GM12878 (cell line): ENCODE results near the gene USP4. TPM values are rescaled to one million over a fixed set of nuclear protein-coding genes. Genes with fewer than 3 reads are reported as not detected.

Source experiments
- ATAC-seq: fragments of 200-7000 bp; cut with Tn5 transposase; 3 replicates; pipeline ENCODE4 v1.9.1; 2020; ENCODE audit warnings: mild to moderate bottlenecking, moderate library complexity
- BruUV-seq: library from RNA; stranded (reverse); fragments of 400-500 nt; replicated peaks from 2 replicates; lab custom pipeline; 2021; lab: Mats Ljungman, UMichigan
- CTCF ChIA-PET: fragments of 300-600 bp; sonication (Branson Sonifier 250); formaldehyde crosslinking; extraction: SDS; loops from one replicate; lab custom pipeline; 2021; ENCODE audit warnings: inconsistent platforms; lab: Yijun Ruan, JAX
- POLR2A ChIA-PET: fragments of 350-600 bp; formaldehyde crosslinking; extraction: SDS; loops from one replicate; lab custom pipeline; 2021; ENCODE audit warnings: inconsistent platforms; lab: Charles Lee
- RAD21 ChIA-PET: fragments of 300-600 bp; sonication (Branson Sonifier 250); formaldehyde crosslinking; loops from one replicate; lab custom pipeline; 2023; ENCODE audit warnings: antibody characterized with exemption; ENCODE audit not compliant: unreplicated experiment; lab: Charles Lee
- SMC1A ChIA-PET: fragments of 300-600 bp; sonication (Branson Sonifier 250); formaldehyde crosslinking; loops from one replicate; lab custom pipeline; 2023; ENCODE audit not compliant: unreplicated experiment, uncharacterized antibody; lab: Charles Lee
- DNase-seq: peaks from one replicate; pipeline ENCODE4 v3.0.0-alpha.2; 2011; ENCODE audit warnings: low read depth, low spot score
- FAIRE-seq: peaks from 3 replicates; lab custom pipeline; 2011; peaks lifted over from hg19 to GRCh38; lab: Jason Lieb, UNC
- H2AFZ ChIP-seq: 2 replicates; pipeline ENCODE4 v1.6.0; 2011; ENCODE audit warnings: low read depth, low read length, control low read depth; ENCODE audit not compliant: control insufficient read depth
- H3K27ac ChIP-seq: 2 replicates; pipeline ENCODE4 v1.5.1; 2011; ENCODE audit warnings: control low read depth; ENCODE audit not compliant: control insufficient read depth, insufficient read depth
- H3K27me3 ChIP-seq, 2 experiments: replicated peaks in 1 of 2; 2 replicates each; pipeline versions ENCODE4 v1.6.0 to v1.6.1; 2011; ENCODE audit warnings: low read length in 1 of 2; ENCODE audit not compliant: control insufficient read depth in 2 of 2, insufficient read depth in 2 of 2
- H3K36me3 ChIP-seq, 2 experiments: 2 replicates each; pipeline ENCODE4 v1.5.1; 2011; ENCODE audit warnings: low read length in 1 of 2; ENCODE audit not compliant: control insufficient read depth in 2 of 2, insufficient read depth in 2 of 2
- H3K4me1 ChIP-seq: 2 replicates; pipeline ENCODE4 v1.6.1; 2011; ENCODE audit warnings: mild to moderate bottlenecking, low read length, moderate library complexity, mixed read lengths; ENCODE audit not compliant: control insufficient read depth, insufficient read depth
- H3K4me2 ChIP-seq: 2 replicates; pipeline ENCODE4 v1.6.0; 2011; ENCODE audit warnings: control low read depth; ENCODE audit not compliant: control insufficient read depth, insufficient read depth
- H3K4me3 ChIP-seq: fragments of 200-600 bp; sonication (generic); 2 replicates; pipeline ENCODE4 v1.5.1; 2016
- H3K79me2 ChIP-seq: 2 replicates; pipeline ENCODE4 v1.6.0; 2011; ENCODE audit warnings: low read length; ENCODE audit not compliant: control insufficient read depth, insufficient read depth
- H3K9ac ChIP-seq: 2 replicates; pipeline ENCODE4 v1.8.0; 2011; ENCODE audit warnings: low read length, control low read depth, mixed read lengths; ENCODE audit not compliant: control insufficient read depth, insufficient read depth
- H3K9me3 ChIP-seq: replicated peaks from 3 replicates; pipeline ENCODE4 v1.5.1; 2011; ENCODE audit warnings: mild to moderate bottlenecking, low read length; ENCODE audit not compliant: control insufficient read depth, insufficient read depth
- H4K20me1 ChIP-seq: 2 replicates; pipeline ENCODE4 v1.6.0; 2011; ENCODE audit not compliant: control insufficient read depth, insufficient read depth
- GABPA ChIP-seq: IDR thresholded peaks from 2 replicates; pipeline ENCODE4 v1.6.1; 2014; ENCODE audit warnings: antibody characterized with exemption, low read depth, mild to moderate bottlenecking, inconsistent platforms
- PAX5 ChIP-seq: IDR thresholded peaks from 2 replicates; pipeline ENCODE4 v1.6.1; 2011; ENCODE audit warnings: low read depth, low read length, borderline replicate concordance
- WGBS: methylation state at CpG from one replicate; pipeline ENCODE4 v1.1.6; 2016; ENCODE audit warnings: low lambda C conversion rate; ENCODE audit not compliant: insufficient replicate concordance, insufficient coverage; ENCODE audit errors: missing lambda C conversion rate; 5-methylcytosine and 5-hydroxymethylcytosine counted together
- in situ Hi-C: fragments of 300-500 bp; cut with MboI; formaldehyde crosslinking; loops from 9 replicates; pipeline ENCODE4 v1.14.3; 2018; ENCODE audit warnings: mixed read lengths
- intact Hi-C: fragments of 100-400 bp; cut with micrococcal nuclease; formaldehyde crosslinking; loops from one replicate; pipeline ENCODE4 v1.14.2; 2022; ENCODE audit not compliant: unreplicated experiment
- polyA plus RNA-seq, 11 experiments: library from polyadenylated mRNA; depleted of rRNA in 4 of 11; unstranded in 6 of 11; stranded (reverse) in 5 of 11; fragments of >200 nt; fragmentation: Nextera tagmentation in 4 of 11; fragmentation: Illumina TruSeq in 1 of 11; extraction: Ambion mirVana in 4 of 11; extraction: Trizol in 1 of 11; gene quantifications; 1 replicate in 1 of 11; 2 replicates in 10 of 11; pipeline versions ENCODE4 v1.2.1 to v1.2.3, GENCODE V29; 2011 to 2016; ENCODE audit warnings: inconsistent platforms in 2 of 11, missing spikeins in 2 of 11, low read depth in 1 of 11
- total RNA-seq, 4 experiments: library from RNA; depleted of rRNA in 3 of 4; stranded (reverse); fragments of >200 nt in 3 of 4; fragmentation: Illumina TruSeq in 1 of 4; extraction: Trizol in 1 of 4; gene quantifications; 2 replicates each; pipeline versions ENCODE4 v1.2.1 to v1.2.3, GENCODE V29; 2013 to 2021
- TF ChIP-seq, protein P1 (sequence below): fragments of 450-650 bp; formaldehyde crosslinking; IDR thresholded peaks from 2 replicates; pipeline ENCODE4 v1.5.0; 2022; ENCODE audit warnings: mild to moderate bottlenecking, missing genetic modification characterization

The USP4 gene
- total and polyA plus RNA-seq, 10 of the 15 experiments (the other 5 are each of a cell fraction or from before 2014, with no cell fraction given): 26.5 to 77.1 (median 66.0) TPM

DNA sequence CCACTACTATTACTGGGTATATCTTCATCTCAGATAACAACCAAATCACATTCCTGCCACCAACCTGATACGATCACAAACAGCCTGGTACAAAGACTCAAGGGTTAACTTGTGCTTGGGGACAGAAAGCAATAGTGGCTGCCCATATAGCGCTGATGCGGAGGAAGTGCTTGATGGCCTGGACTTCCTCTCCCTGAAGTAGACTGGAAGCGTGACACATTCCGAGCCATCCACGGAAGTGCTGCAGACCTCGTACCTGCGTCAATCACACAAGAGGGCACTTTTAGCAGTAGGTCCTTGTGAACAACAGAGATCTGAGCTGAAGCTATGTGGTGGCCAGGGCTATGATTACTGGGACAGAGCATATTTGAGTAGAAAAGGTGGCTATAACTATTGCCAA lies 45.5 kb downstream of the USP4 start (continued):
- no peak for TF ChIP-seq GABPA

DNA sequence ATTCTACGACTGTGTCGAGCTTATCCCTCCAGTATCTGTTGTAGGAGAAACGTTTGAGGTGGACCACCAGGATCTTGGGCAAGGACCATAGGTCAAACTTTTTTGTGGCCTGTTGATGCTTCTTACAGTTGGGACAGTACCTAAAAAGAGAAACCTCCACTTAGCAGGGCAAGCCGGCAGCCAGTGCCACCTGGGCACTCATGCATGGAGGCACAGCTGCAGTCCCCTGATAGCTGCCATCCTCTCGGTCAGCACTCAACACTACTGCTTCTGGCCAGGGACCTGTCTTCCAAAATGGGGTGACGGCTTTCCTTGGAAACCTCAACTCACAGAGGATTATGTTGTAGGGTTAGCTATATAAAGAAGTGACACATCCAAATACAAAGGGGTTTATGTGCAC lies 55.9 kb downstream of the USP4 start:
- Histone ChIP-seq H3K9me3 (no peaks in the 10 kb centered on the region), H3K9ac (no peak overlapping the region), H3K4me2 (no peak overlapping the region), H3K4me1 (no peaks in the 10 kb centered on the region), H3K36me3 (peaks cover 29 to 48% of the 10 kb centered on the region in 2 experiments), H4K20me1 (no peaks in the 10 kb centered on the region), H3K79me2 (no peaks in the 10 kb centered on the region), H3K27me3 (no peaks in the 10 kb centered on the region), H3K4me3 (no peak overlapping the region), H3K27ac (no peak overlapping the region), H2AFZ (no peak overlapping the region)
- ATAC-seq (no peak), DNase-seq (no peak), FAIRE-seq (no peak)
- ChIA-PET POLR2A (no interaction called here), SMC1A (interaction anchor here (1.4 kb wide), 1 partner anchor 114 kb away, joined by 3 read pairs; no protein-coding TSS in a partner anchor), CTCF (no interaction called here), RAD21 (no interaction called here)
- intact Hi-C loops (no loop called here), in situ Hi-C loops (no loop called here)
- BruUV-seq: TSS peak; percentile 36
- 0 out of 2 replicates have a peak, but pooled peaks have one; percentile 35 for TF ChIP-seq PAX5
- TF ChIP-seq, protein P1, sequence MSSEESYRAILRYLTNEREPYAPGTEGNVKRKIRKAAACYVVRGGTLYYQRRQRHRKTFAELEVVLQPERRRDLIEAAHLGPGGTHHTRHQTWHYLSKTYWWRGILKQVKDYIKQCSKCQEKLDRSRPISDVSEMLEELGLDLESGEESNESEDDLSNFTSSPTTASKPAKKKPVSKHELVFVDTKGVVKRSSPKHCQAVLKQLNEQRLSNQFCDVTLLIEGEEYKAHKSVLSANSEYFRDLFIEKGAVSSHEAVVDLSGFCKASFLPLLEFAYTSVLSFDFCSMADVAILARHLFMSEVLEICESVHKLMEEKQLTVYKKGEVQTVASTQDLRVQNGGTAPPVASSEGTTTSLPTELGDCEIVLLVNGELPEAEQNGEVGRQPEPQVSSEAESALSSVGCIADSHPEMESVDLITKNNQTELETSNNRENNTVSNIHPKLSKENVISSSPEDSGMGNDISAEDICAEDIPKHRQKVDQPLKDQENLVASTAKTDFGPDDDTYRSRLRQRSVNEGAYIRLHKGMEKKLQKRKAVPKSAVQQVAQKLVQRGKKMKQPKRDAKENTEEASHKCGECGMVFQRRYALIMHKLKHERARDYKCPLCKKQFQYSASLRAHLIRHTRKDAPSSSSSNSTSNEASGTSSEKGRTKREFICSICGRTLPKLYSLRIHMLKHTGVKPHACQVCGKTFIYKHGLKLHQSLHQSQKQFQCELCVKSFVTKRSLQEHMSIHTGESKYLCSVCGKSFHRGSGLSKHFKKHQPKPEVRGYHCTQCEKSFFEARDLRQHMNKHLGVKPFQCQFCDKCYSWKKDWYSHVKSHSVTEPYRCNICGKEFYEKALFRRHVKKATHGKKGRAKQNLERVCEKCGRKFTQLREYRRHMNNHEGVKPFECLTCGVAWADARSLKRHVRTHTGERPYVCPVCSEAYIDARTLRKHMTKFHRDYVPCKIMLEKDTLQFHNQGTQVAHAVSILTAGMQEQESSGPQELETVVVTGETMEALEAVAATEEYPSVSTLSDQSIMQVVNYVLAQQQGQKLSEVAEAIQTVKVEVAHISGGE (CRISPR knock-in tag): no peak
- WGBS: 62% methylated on average over 6 of the region's 6 CpGs
